ENCODE measurements around the gene PIP4P1.
"Not testable (repeated sequence)": the region's sequence is repeated elsewhere in the genome, so short reads cannot be mapped to it uniquely, and the experiment has no call there.

DNA sequence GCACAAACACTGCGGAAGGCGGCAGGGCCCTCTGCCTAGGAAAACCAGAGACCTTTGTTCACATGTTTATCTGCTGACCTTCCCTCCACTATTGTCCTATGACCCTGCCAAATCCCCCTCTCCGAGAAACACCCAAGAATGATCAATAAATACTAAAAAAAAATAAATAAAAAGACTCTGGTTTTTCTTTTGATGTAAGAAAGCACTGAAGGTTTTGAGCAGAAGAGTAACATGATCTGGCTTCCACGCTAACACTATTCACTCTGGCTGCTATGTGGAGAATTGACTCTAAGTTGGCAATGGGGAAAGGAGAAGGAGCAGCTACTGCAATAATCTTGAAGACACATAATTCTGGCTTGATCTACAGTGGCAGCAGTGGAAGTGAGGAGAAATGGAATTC is 17.6 kb downstream of the PIP4P1 start:
- not testable (repeated sequence) for TF ChIP-seq EP300 (IDR thresholded peaks at IDR 0.05; ENCODE audit: borderline replicate concordance in 1 of 2, low read depth in 2 of 2, low read length in 2 of 2); SP2 (IDR thresholded peaks at IDR 0.05; ENCODE audit: low read length); POLR2AphosphoS5 (IDR thresholded peaks at IDR 0.05; ENCODE audit: low read depth, low read length); TAF1 (IDR thresholded peaks at IDR 0.05; ENCODE audit: low read depth, low read length); CTCF (IDR thresholded peaks at IDR 0.05; ENCODE audit: control extremely low read depth in 1 of 3, insufficient read depth in 1 of 3, low read depth in 1 of 3, low read length in 3 of 3)
